ENCODE results near the gene SFXN5. TPM values are rescaled to one million over a fixed set of nuclear protein-coding genes. Genes with fewer than 3 reads are reported as not detected.

SFXN5 gene
- total RNA-seq, 1 donor from 2014 or later: 21.8 TPM

- Mint-ChIP-seq H3K4me3 (no peak overlapping the region), H3K4me1 (no peaks in the 10 kb centered on the region), H3K27ac (ENCODE audit: unreplicated experiment) (no peak overlapping the region), H3K9me3 (no peaks in the 10 kb centered on the region), H3K27me3 (ENCODE audit: low read depth) (no peaks in the 10 kb centered on the region), H3K36me3 (ENCODE audit: low read depth) (no peaks in the 10 kb centered on the region)
- TF ChIP-seq CTCF (conservative IDR thresholded peaks at IDR 0.05): no peak
- no peak for DNase-seq (ENCODE audit: low read depth, low spot score)
Observed at GRCh38 chr2:73032702-73033097, 38.8 kb downstream of the SFXN5 start.

DNA sequence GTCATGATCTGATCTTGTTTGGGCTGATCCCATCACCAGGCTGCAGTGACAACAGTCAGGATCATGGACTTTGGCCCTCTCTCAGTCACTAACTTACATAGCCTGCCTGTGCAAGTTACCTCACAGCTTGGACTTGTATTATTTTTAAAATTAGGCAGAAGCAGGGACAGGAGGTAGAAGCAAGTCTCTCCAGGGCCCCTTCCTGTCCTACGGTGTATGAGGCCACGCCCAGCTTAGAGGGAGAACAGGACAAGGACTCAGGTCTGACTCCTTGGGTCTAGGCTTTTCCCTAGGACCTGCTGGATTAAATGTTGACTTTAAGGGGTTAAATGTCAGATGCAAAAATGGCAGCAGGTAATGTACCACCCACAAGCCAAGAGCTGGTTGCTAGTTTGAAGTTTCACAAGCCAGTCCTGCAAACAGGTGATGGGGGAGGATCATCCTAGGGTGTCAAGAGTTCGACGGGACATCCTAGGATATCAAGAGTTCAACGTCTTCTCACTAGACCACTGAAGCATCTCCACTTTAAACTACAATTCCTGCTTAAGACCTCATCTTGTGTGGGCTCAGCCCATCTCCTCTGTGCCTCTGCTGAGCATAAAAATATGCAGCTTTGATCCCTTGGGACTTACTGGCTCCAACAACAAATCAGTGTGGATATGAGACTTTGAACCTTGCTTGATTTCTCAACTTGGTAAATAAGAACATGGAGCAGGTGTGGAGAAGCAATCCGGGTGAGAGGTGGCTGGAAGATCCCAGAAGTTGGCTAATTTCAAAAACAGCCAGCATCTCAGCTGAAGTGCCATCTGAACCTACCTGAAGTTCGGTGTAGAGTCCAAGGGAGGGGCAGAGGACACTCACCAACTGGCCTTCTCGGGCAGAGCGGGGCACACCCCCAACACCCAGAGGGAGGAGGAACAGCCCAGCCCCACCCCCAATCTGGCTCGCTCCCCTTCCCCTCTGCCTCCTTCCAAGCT is 39.5 kb downstream of the SFXN5 start:
- no peak for DNase-seq (ENCODE audit: low read depth, low spot score)
- no peaks in the 10 kb centered on the region for H3K4me1 Mint-ChIP-seq
- TF ChIP-seq CTCF (conservative IDR thresholded peaks at IDR 0.05): no peak
- no peaks in the 10 kb centered on the region for H3K9me3 Mint-ChIP-seq
- no peaks in the 10 kb centered on the region for H3K27me3 Mint-ChIP-seq (ENCODE audit: low read depth)
- no peak overlapping the region for H3K4me3 Mint-ChIP-seq
- H3K36me3 Mint-ChIP-seq (ENCODE audit: low read depth): no peaks in the 10 kb centered on the region
- H3K27ac Mint-ChIP-seq (ENCODE audit: unreplicated experiment): no peak overlapping the region

- Mint-ChIP-seq H3K4me1 (no peaks in the 10 kb centered on the region), H3K9me3 (no peaks in the 10 kb centered on the region), H3K27me3 (ENCODE audit: low read depth) (no peaks in the 10 kb centered on the region), H3K27ac (ENCODE audit: unreplicated experiment) (no peak overlapping the region), H3K4me3 (no peak overlapping the region), H3K36me3 (ENCODE audit: low read depth) (no peaks in the 10 kb centered on the region)
- no peak for DNase-seq (ENCODE audit: low read depth, low spot score)
- TF ChIP-seq CTCF (conservative IDR thresholded peaks at IDR 0.05): no peak
Observed at GRCh38 chr2:73031095-73031678, 40.3 kb downstream of the SFXN5 start.

DNA sequence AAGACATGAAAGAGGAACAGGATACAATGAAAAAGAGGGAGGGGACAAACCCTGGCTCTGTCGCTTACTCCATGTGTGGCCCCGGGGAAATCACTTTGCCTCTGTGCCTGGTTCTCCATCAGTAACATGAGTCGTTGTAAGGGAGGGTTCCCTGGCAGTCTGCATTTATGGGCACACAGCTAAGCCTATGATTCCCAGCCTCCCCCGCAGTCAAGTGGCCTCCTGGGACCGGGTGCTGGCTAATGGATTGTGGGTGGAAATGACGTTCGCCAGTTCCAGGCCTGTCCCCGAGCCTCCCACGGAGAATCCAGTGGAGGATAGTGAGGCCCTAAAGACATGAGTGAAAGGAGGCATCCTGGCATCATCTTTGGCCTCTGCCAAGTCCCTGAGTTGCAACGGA is 42.7 kb downstream of the SFXN5 start:
- no peaks in the 10 kb centered on the region for H3K27me3 Mint-ChIP-seq (ENCODE audit: low read depth)
- no peaks in the 10 kb centered on the region for H3K9me3 Mint-ChIP-seq
- H3K36me3 Mint-ChIP-seq (ENCODE audit: low read depth): no peaks in the 10 kb centered on the region
- DNase-seq (ENCODE audit: low read depth, low spot score): no peak
- no peaks in the 10 kb centered on the region for H3K4me1 Mint-ChIP-seq
- no peak overlapping the region for H3K4me3 Mint-ChIP-seq
- H3K27ac Mint-ChIP-seq (ENCODE audit: unreplicated experiment): peak overlapping the region; percentile 15
- no peak for TF ChIP-seq CTCF (conservative IDR thresholded peaks at IDR 0.05)

DNA sequence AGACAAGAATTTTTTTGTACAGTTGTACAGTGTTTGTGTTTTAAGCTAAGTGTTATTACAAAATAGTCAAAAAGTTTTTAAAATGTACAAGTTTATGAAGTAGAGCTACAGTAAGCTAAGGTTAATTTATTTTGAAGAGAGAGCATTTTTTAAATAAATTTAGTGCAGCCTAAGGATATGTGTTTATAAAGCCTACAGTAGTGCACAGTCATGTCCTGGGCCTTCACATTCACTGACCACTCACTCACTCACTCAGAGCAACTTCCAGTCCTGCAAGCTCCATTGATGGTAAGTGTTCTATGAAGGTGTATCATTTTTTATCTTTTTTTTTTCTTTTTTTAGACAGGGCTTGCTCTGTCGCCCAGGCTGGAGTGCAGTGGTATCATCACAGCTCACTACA is 44.2 kb downstream of the SFXN5 start:
- Mint-ChIP-seq H3K9me3 (no peaks in the 10 kb centered on the region), H3K27ac (ENCODE audit: unreplicated experiment) (no peak overlapping the region), H3K4me3 (no peak overlapping the region), H3K4me1 (peaks cover 4% of the 10 kb centered on the region), H3K27me3 (ENCODE audit: low read depth) (no peaks in the 10 kb centered on the region), H3K36me3 (ENCODE audit: low read depth) (no peaks in the 10 kb centered on the region)
- TF ChIP-seq CTCF (conservative IDR thresholded peaks at IDR 0.05): no peak
- no peak for DNase-seq (ENCODE audit: low read depth, low spot score)

Data from neural crest cell (in vitro differentiated cells).